ENCODE measurements around the gene PLCB2.

Gene PLCB2

GRCh38 chr15:40340038-40340739 is 32.5 kb upstream of the PLCB2 start:
- peak; percentile 85 for DNase-seq

GRCh38 chr15:40339621-40339945 is 31.8 kb upstream of the PLCB2 start:
- no peak for DNase-seq

GRCh38 chr15:40338921-40339620 is 31.3 kb upstream of the PLCB2 start:
- DNase-seq = peak; percentile 93

GRCh38 chr15:40338041-40338657 is 30.4 kb upstream of the PLCB2 start:
- peak; percentile 78 for DNase-seq

GRCh38 chr15:40337597-40337996 is 29.9 kb upstream of the PLCB2 start:
- DNase-seq = no peak

GRCh38 chr15:40336744-40337122 is 29.0 kb upstream of the PLCB2 start:
- DNase-seq = no peak

- DNase-seq = no peak
These were observed 28.4 kb upstream of the PLCB2 start for GRCh38 chr15:40335938-40336743.

GRCh38 chr15:40334941-40335795 is 27.4 kb upstream of the PLCB2 start:
- no peak for DNase-seq

- DNase-seq = no peak
These were observed 26.8 kb upstream of the PLCB2 start for GRCh38 chr15:40334541-40334940.

- DNase-seq = peak; percentile 81
These were observed 26.3 kb upstream of the PLCB2 start for GRCh38 chr15:40333922-40334492.

- no peak for DNase-seq
These were observed 24.5 kb upstream of the PLCB2 start for GRCh38 chr15:40332113-40332781.

GRCh38 chr15:40331637-40332036 is 23.9 kb upstream of the PLCB2 start:
- DNase-seq = no peak

GRCh38 chr15:40331026-40331425 is 23.3 kb upstream of the PLCB2 start:
- no peak for DNase-seq

GRCh38 chr15:40330368-40330836 is 22.7 kb upstream of the PLCB2 start:
- no peak for DNase-seq

GRCh38 chr15:40329804-40330203 is 22.1 kb upstream of the PLCB2 start:
- no peak for DNase-seq

GRCh38 chr15:40328751-40329150 is 21.0 kb upstream of the PLCB2 start:
- DNase-seq = no peak

- DNase-seq = peak; percentile 73
These were observed 20.4 kb upstream of the PLCB2 start for GRCh38 chr15:40328176-40328575.

- no peak for DNase-seq
These were observed 19.7 kb upstream of the PLCB2 start for GRCh38 chr15:40327457-40327856.

GRCh38 chr15:40325700-40326099 is 18.0 kb upstream of the PLCB2 start:
- no peak for DNase-seq

GRCh38 chr15:40325188-40325587 is 17.5 kb upstream of the PLCB2 start:
- no peak for DNase-seq

Measured in fibroblast of skin of right biceps (primary cell).